Ovary (tissue), 3 donors: Measurements from ENCODE around the gene CHRM5.

Experiments
- CTCF ChIP-seq, 3 donors: fragments of 450-650 bp in 2 of 3; fragments of 200-600 bp in 1 of 3; IDR thresholded peaks; one replicate each; pipeline versions ENCODE4 v1.5.1 to v1.8.0; 2016 to 2022; ENCODE audit warnings: antibody characterized with exemption in 3 of 3, mild to moderate bottlenecking in 1 of 3
- EP300 ChIP-seq: sonication (generic); formaldehyde crosslinking; IDR thresholded peaks from one replicate; pipeline ENCODE4 v1.6.1; 2017; ENCODE audit warnings: antibody characterized with exemption
- POLR2A ChIP-seq: fragments of 450-650 bp; IDR thresholded peaks from one replicate; pipeline ENCODE4 v1.6.1; 2017; ENCODE audit warnings: antibody characterized with exemption, mild to moderate bottlenecking, moderate library complexity
- donor health status: DM: no; HTN: no; CAD: no.

- no peak for TF ChIP-seq POLR2A
- no peak for TF ChIP-seq CTCF (IDR thresholded peaks at IDR 0.05)
- TF ChIP-seq EP300, result no peak
These were observed 19.1 kb downstream of the CHRM5 start for GRCh38 chr15:33987444-33987843.
